ENCODE results near the gene ZSCAN5A.
"Not testable (repeated sequence)": the region's sequence is repeated elsewhere in the genome, so short reads cannot be mapped to it uniquely, and the experiment has no call there.

The ZSCAN5A gene

DNA sequence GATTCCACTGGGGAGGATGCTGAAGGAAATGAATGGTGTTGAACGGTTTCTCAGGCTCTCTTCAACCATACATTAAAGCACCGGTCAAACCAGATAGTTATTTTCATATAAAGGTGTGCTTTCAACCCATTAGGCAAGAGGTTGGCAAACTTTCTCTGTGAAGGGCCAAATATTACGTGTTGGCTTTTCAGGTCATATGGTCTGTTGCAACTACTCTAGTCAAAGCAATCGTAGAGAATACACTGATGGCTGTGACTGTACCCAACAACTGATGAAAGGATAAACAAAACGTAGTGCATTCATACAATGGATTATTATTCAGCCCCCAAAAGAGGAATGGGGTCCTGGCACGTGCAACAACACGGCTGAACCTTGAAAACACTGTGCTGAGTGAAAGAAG lies 5.8 kb downstream of the ZSCAN5A start:
- H3K23ac ChIP-seq (ENCODE audit: low read length): no peak overlapping the region
- no peak overlapping the region for H3K18ac ChIP-seq (ENCODE audit: low read length)
- H3K4me2 ChIP-seq (ENCODE audit: low read length): no peak overlapping the region
- no peaks in the 10 kb centered on the region for H3K79me1 ChIP-seq (ENCODE audit: low read length)
- H3K27me3 ChIP-seq (ENCODE audit: insufficient read depth, low read length, poor library complexity): no peaks in the 10 kb centered on the region
- H2BK120ac ChIP-seq (ENCODE audit: low read depth, low read length): no peak overlapping the region
- no CpG with 5 or more reads among the region's 7 CpGs for whole genome bisulfite sequencing (ENCODE audit: extremely low coverage, insufficient coverage, low lambda C conversion rate)
- H2BK5ac ChIP-seq (ENCODE audit: low read length): no peak overlapping the region
- no peak overlapping the region for H4K5ac ChIP-seq (ENCODE audit: low read length)
- H3K9ac ChIP-seq (ENCODE audit: low read length): no peak overlapping the region
- no peaks in the 10 kb centered on the region for H3K79me2 ChIP-seq (ENCODE audit: control insufficient read depth, insufficient read depth, low read length)
- H3K36me3 ChIP-seq (ENCODE audit: control insufficient read depth, insufficient read depth, low read length): no peaks in the 10 kb centered on the region
- no peaks in the 10 kb centered on the region for H3K4me1 ChIP-seq (ENCODE audit: control insufficient read depth, low read depth, low read length)
- no peak overlapping the region for H3K27ac ChIP-seq (ENCODE audit: low read depth, low read length)
- H2AK5ac ChIP-seq (ENCODE audit: low read length): no peak overlapping the region
- no peak overlapping the region for H2BK15ac ChIP-seq (replicated peaks; ENCODE audit: low read depth)
- no peak overlapping the region for H3K56ac ChIP-seq (ENCODE audit: low read length)
- no peak for DNase-seq
- H3K4ac ChIP-seq (ENCODE audit: low read depth, low read length): no peak overlapping the region
- no peak overlapping the region for H4K8ac ChIP-seq (ENCODE audit: low read depth, low read length)
- H3K4me3 ChIP-seq (ENCODE audit: low read length): no peak overlapping the region

DNA sequence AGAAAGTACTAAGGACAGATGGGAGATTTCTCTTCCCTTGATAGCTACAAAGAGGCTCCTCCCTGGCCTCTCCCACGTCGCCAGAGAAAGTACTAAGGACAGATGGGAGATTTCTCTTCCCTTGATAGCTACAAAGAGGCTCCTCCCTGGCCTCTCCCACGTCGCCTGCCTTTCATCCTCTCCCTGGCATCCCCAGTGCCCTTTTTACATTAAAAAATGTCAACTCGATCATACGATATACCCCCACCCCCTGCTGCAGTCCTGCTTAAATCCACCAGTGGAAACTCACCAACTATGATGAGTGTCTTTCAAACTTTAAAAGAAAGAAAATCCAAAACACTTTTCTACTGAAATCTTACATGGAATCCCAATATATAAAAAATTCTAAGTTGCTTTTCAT lies 7.6 kb downstream of the ZSCAN5A start:
- H4K8ac ChIP-seq (ENCODE audit: low read depth, low read length); H3K56ac ChIP-seq (ENCODE audit: low read length); H3K79me1 ChIP-seq (ENCODE audit: low read length); H3K9ac ChIP-seq (ENCODE audit: low read length); H2AK5ac ChIP-seq (ENCODE audit: low read length); H3K27ac ChIP-seq (ENCODE audit: low read depth, low read length); DNase-seq; H3K4me2 ChIP-seq (ENCODE audit: low read length); H3K27me3 ChIP-seq (ENCODE audit: insufficient read depth, low read length, poor library complexity); H3K23ac ChIP-seq (ENCODE audit: low read length); H3K36me3 ChIP-seq (ENCODE audit: control insufficient read depth, insufficient read depth, low read length); H2BK5ac ChIP-seq (ENCODE audit: low read length); H3K4me1 ChIP-seq (ENCODE audit: control insufficient read depth, low read depth, low read length); H2BK120ac ChIP-seq (ENCODE audit: low read depth, low read length); H3K79me2 ChIP-seq (ENCODE audit: control insufficient read depth, insufficient read depth, low read length); H3K4ac ChIP-seq (ENCODE audit: low read depth, low read length); H2BK15ac ChIP-seq (replicated peaks; ENCODE audit: low read depth); H3K4me3 ChIP-seq (ENCODE audit: low read length); H4K5ac ChIP-seq (ENCODE audit: low read length); H3K18ac ChIP-seq (ENCODE audit: low read length): not testable (repeated sequence)
- no CpG with 5 or more reads among the region's 6 CpGs for WGBS (ENCODE audit: extremely low coverage, insufficient coverage, low lambda C conversion rate)

DNA sequence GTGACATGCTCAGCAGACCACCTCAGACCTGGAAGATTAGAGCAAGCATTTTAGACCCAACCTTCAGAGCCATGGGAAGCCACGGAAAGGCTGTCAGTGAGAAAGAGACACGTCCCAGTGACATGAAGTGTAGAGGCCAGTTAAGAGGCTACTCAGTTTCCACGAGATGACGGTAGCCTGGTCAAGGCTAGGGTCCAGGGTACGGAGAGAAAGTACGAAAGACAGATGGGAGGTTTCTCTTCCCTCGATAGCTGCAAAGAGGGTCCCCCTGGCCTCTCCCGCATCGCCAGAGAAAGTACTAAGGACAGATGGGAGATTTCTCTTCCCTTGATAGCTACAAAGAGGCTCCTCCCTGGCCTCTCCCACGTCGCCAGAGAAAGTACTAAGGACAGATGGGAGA lies 8.6 kb downstream of the ZSCAN5A start:
- Histone ChIP-seq H4K5ac (ENCODE audit: low read length) (no peak overlapping the region), H3K4me3 (ENCODE audit: low read length) (no peak overlapping the region), H3K4ac (ENCODE audit: low read depth, low read length) (no peak overlapping the region), H3K27me3 (ENCODE audit: insufficient read depth, low read length, poor library complexity) (no peaks in the 10 kb centered on the region), H2BK120ac (ENCODE audit: low read depth, low read length) (no peak overlapping the region), H3K79me1 (ENCODE audit: low read length) (no peaks in the 10 kb centered on the region), H4K8ac (ENCODE audit: low read depth, low read length) (no peak overlapping the region), H3K9ac (ENCODE audit: low read length) (no peak overlapping the region), H2AK5ac (ENCODE audit: low read length) (no peak overlapping the region), H2BK15ac (replicated peaks; ENCODE audit: low read depth) (no peak overlapping the region), H3K79me2 (ENCODE audit: control insufficient read depth, insufficient read depth, low read length) (no peaks in the 10 kb centered on the region), H3K4me1 (ENCODE audit: control insufficient read depth, low read depth, low read length) (no peaks in the 10 kb centered on the region), H2BK5ac (ENCODE audit: low read length) (no peak overlapping the region), H3K23ac (ENCODE audit: low read length) (no peak overlapping the region), H3K56ac (ENCODE audit: low read length) (no peak overlapping the region), H3K36me3 (ENCODE audit: control insufficient read depth, insufficient read depth, low read length) (no peaks in the 10 kb centered on the region), H3K27ac (ENCODE audit: low read depth, low read length) (no peak overlapping the region), H3K18ac (ENCODE audit: low read length) (no peak overlapping the region), H3K4me2 (ENCODE audit: low read length) (no peak overlapping the region)
- WGBS (ENCODE audit: extremely low coverage, insufficient coverage, low lambda C conversion rate): no CpG with 5 or more reads among the region's 11 CpGs
- no peak for DNase-seq

DNA sequence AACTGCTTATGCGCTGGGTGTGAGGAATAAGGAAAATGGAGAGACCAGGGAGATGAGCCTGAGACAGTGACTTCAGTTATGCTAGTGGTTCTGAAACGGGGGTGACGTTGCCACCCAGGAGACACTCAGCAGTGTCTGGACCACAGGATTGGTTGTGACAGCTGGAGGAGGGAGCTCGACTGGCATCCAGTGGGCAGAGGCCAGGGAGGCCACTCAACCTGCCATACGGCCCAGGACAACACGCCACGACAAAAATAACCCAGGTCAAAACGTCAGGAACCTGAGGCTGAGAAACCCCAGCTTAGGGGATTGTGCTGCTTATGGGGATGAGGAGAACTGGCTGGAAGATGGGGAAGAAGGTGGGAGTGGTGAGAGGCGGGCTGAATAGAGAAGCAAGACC lies 10.4 kb downstream of the ZSCAN5A start:
- Histone ChIP-seq H3K27me3 (ENCODE audit: insufficient read depth, low read length, poor library complexity) (no peaks in the 10 kb centered on the region), H2BK120ac (ENCODE audit: low read depth, low read length) (no peak overlapping the region), H3K23ac (ENCODE audit: low read length) (no peak overlapping the region), H3K4me1 (ENCODE audit: control insufficient read depth, low read depth, low read length) (no peaks in the 10 kb centered on the region), H3K4me3 (ENCODE audit: low read length) (no peak overlapping the region), H3K56ac (ENCODE audit: low read length) (no peak overlapping the region), H3K9ac (ENCODE audit: low read length) (no peak overlapping the region), H2AK5ac (ENCODE audit: low read length) (no peak overlapping the region), H2BK15ac (replicated peaks; ENCODE audit: low read depth) (no peak overlapping the region), H3K36me3 (ENCODE audit: control insufficient read depth, insufficient read depth, low read length) (no peaks in the 10 kb centered on the region), H3K79me1 (ENCODE audit: low read length) (no peaks in the 10 kb centered on the region), H4K8ac (ENCODE audit: low read depth, low read length) (no peak overlapping the region), H3K4ac (ENCODE audit: low read depth, low read length) (no peak overlapping the region), H2BK5ac (ENCODE audit: low read length) (no peak overlapping the region), H3K79me2 (ENCODE audit: control insufficient read depth, insufficient read depth, low read length) (no peaks in the 10 kb centered on the region), H3K18ac (ENCODE audit: low read length) (no peak overlapping the region), H3K27ac (ENCODE audit: low read depth, low read length) (no peak overlapping the region), H3K4me2 (ENCODE audit: low read length) (no peak overlapping the region), H4K5ac (ENCODE audit: low read length) (no peak overlapping the region)
- no peak for DNase-seq
- WGBS (ENCODE audit: extremely low coverage, insufficient coverage, low lambda C conversion rate): no CpG with 5 or more reads among the region's 9 CpGs

DNA sequence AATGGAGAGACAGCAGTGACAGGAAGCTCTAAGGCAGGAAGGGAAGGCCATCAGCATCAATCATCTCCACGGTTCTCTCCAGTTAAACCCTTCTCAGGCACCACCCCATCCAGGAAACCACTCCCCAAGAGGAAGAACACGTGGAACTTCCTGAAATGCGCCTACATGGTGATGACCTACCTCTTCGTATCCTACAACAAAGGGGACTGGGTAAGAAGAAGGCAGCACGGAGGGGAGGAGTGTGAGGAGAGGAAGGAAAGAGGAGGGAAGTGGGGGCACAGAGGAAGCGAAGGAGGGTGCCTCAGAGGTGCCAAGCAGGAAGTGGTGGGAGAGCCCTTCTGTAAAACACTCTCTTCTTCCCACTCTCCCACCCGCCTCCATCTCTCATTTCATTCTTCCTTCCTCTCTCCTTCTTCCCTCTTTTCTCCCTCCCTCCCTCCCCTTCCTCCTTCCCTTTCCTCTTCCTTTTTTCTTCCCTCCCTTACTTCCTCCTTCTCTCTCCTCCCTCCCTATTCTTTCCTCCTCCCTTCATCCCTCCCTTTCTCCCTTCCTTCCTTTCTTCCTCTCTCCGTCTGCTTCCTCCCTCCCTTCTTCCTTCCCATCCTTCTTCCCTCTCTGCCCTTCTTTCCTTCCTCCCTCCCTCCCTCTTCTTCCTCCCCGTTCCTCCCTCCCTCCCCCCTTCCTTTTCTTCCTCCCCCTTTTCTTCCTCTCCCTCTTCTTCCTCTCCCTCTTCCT lies 12.6 kb downstream of the ZSCAN5A start:
- no CpG with 5 or more reads among the region's 9 CpGs for WGBS (ENCODE audit: extremely low coverage, insufficient coverage, low lambda C conversion rate)
- H3K36me3 ChIP-seq (ENCODE audit: control insufficient read depth, insufficient read depth, low read length): no peaks in the 10 kb centered on the region
- no peak overlapping the region for H2AK5ac ChIP-seq (ENCODE audit: low read length)
- no peak overlapping the region for H2BK120ac ChIP-seq (ENCODE audit: low read depth, low read length)
- H3K18ac ChIP-seq (ENCODE audit: low read length): no peak overlapping the region
- no peaks in the 10 kb centered on the region for H3K27me3 ChIP-seq (ENCODE audit: insufficient read depth, low read length, poor library complexity)
- no peak overlapping the region for H4K8ac ChIP-seq (ENCODE audit: low read depth, low read length)
- H3K27ac ChIP-seq (ENCODE audit: low read depth, low read length): no peak overlapping the region
- H3K4ac ChIP-seq (ENCODE audit: low read depth, low read length): no peak overlapping the region
- no peaks in the 10 kb centered on the region for H3K79me1 ChIP-seq (ENCODE audit: low read length)
- H2BK15ac ChIP-seq (replicated peaks; ENCODE audit: low read depth): no peak overlapping the region
- no peak overlapping the region for H2BK5ac ChIP-seq (ENCODE audit: low read length)
- no peak overlapping the region for H3K56ac ChIP-seq (ENCODE audit: low read length)
- H3K23ac ChIP-seq (ENCODE audit: low read length): no peak overlapping the region
- no peaks in the 10 kb centered on the region for H3K4me1 ChIP-seq (ENCODE audit: control insufficient read depth, low read depth, low read length)
- H3K9ac ChIP-seq (ENCODE audit: low read length): no peak overlapping the region
- H3K79me2 ChIP-seq (ENCODE audit: control insufficient read depth, insufficient read depth, low read length): no peaks in the 10 kb centered on the region
- no peak overlapping the region for H3K4me3 ChIP-seq (ENCODE audit: low read length)
- DNase-seq: no peak
- H3K4me2 ChIP-seq (ENCODE audit: low read length): no peak overlapping the region
- H4K5ac ChIP-seq (ENCODE audit: low read length): no peak overlapping the region

- no peak overlapping the region for H3K56ac ChIP-seq (ENCODE audit: low read length)
- H3K4me2 ChIP-seq (ENCODE audit: low read length): no peak overlapping the region
- no peak overlapping the region for H4K5ac ChIP-seq (ENCODE audit: low read length)
- no peak overlapping the region for H3K27ac ChIP-seq (ENCODE audit: low read depth, low read length)
- H2BK5ac ChIP-seq (ENCODE audit: low read length): no peak overlapping the region
- H2BK15ac ChIP-seq (replicated peaks; ENCODE audit: low read depth): no peak overlapping the region
- H2BK120ac ChIP-seq (ENCODE audit: low read depth, low read length): no peak overlapping the region
- no peaks in the 10 kb centered on the region for H3K27me3 ChIP-seq (ENCODE audit: insufficient read depth, low read length, poor library complexity)
- no peak overlapping the region for H4K8ac ChIP-seq (ENCODE audit: low read depth, low read length)
- peak; percentile 11 for DNase-seq
- no peak overlapping the region for H3K9ac ChIP-seq (ENCODE audit: low read length)
- no peak overlapping the region for H2AK5ac ChIP-seq (ENCODE audit: low read length)
- no peak overlapping the region for H3K23ac ChIP-seq (ENCODE audit: low read length)
- H3K4me1 ChIP-seq (ENCODE audit: control insufficient read depth, low read depth, low read length): no peaks in the 10 kb centered on the region
- H3K18ac ChIP-seq (ENCODE audit: low read length): no peak overlapping the region
- WGBS (ENCODE audit: extremely low coverage, insufficient coverage, low lambda C conversion rate): no CpG with 5 or more reads among the region's 5 CpGs
- no peaks in the 10 kb centered on the region for H3K79me1 ChIP-seq (ENCODE audit: low read length)
- no peaks in the 10 kb centered on the region for H3K36me3 ChIP-seq (ENCODE audit: control insufficient read depth, insufficient read depth, low read length)
- no peaks in the 10 kb centered on the region for H3K79me2 ChIP-seq (ENCODE audit: control insufficient read depth, insufficient read depth, low read length)
- H3K4ac ChIP-seq (ENCODE audit: low read depth, low read length): no peak overlapping the region
- H3K4me3 ChIP-seq (ENCODE audit: low read length): no peak overlapping the region
Observed at GRCh38 chr19:56301155-56301554, 13.5 kb downstream of the ZSCAN5A start.

Data from mesendoderm (in vitro differentiated cells).